ENCODE results near the gene PRRT3. TPM values are rescaled to one million over a fixed set of nuclear protein-coding genes. Genes with fewer than 3 reads are reported as not detected.
A peak's percentile ranks its signal among the peaks of the same experiment; 100 is the strongest.
"Not testable (repeated sequence)": the region's sequence is repeated elsewhere in the genome, so short reads cannot be mapped to it uniquely, and the experiment has no call there.

PRRT3 gene
- polyA plus RNA-seq, 3 donors = 2.8 to 3.5 (median 3.0) TPM

GRCh38 chr3:9948586-9948985 is 3.6 kb downstream of the PRRT3 start:
- no peak for DNase-seq (ENCODE audit: low read depth in 3 of 3, low spot score in 2 of 3)

DNA sequence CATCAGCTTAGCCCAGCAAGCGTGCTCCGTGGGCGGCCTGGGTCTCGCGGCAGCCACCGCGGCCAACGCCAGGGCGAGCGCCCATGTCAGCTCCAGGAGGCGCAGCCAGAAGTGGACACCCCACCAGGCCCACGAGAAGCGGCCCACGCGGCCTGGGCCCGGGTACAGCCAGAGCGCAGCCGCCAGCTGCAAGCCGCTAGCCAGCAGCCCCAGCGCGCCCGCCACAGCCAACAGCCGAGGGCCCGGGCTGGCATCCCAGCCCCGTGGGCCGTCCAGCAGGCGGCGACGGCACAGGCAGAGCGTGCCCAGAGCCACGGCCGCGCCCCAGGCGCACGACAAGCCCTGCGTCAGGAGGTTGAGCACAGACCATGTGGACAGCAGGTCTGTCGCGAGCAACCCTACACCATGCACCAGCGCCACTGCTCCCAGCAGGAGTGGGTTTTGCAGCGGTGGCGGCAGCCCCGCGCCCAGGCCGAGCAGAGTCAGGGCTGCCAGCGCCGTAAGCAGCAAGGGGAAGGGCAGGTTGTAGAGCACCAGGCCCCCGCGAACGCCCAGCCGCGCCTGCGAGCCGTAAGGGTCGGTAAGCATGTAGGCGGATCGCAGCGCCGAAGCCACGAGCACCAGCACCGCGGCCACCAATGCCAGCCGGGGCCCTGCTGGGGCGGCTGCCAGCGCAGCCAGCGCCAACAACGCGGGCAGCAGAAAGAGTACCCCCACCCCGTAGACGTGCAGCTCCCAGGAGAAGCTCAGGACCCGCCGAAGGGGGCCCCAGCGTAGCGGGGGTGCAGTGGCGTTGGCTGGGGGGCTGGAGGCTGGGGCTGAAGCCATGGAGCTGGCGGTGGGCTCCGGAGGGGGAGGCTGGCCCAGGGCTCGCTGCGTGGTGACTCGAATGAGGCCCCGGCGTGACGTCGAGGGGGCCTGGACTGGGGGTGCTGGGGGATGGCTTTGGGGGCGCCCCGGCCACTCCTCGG is 4.9 kb downstream of the PRRT3 start:
- DNase-seq (ENCODE audit: low read depth in 3 of 3, low spot score in 2 of 3) = no peak

GRCh38 chr3:9946112-9947024 is 5.8 kb downstream of the PRRT3 start:
- peak in 2 of 3 donors; percentile 52 to 77 for DNase-seq (ENCODE audit: low read depth in 3 of 3, low spot score in 2 of 3)

DNA sequence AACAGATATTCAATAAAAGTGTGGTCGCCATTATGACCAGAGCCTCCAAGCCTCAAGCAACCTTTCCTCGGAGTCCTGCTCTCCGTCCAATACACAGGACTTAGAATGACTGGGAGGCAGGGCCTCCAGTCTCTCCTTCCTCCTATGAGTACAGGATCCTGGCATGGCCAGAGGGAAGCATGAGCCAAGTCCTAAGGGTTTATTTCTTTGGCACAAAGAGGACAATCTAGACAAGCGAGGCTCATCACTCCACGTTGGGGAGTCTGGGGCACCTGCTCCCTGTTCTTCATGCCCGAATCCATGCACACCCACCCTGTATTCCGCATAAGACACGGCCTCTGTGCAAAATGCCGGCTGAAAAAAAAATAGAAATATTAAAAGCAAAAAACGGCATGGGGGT is 6.8 kb downstream of the PRRT3 start:
- no peak for DNase-seq (ENCODE audit: low read depth in 3 of 3, low spot score in 2 of 3)

- DNase-seq (ENCODE audit: low read depth in 3 of 3, low spot score in 2 of 3) = no peak
Measured at GRCh38 chr3:9944271-9944670, 7.9 kb downstream of the PRRT3 start.

GRCh38 chr3:9942934-9943690 is 9.1 kb downstream of the PRRT3 start:
- no peak for DNase-seq (ENCODE audit: low read depth in 3 of 3, low spot score in 2 of 3)

DNA sequence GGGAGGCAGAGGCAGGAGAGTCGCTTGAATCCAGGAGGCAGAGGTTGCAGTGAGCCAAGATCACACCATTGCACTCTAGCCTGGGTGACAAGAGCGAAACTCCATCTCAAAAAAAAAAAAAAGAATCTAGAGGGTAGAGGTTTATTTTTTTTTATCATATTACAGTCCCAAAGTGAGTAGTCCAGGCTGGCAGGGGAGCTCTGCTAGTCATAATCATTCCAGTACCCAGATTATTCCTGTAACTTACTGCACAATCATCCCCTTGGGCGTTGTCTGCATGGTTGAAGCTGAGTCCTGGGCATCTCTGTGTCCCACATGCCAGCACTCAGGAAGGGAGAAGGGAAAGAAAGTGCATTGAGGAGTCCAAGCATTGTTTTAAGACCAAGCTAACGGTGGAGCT is 10.0 kb downstream of the PRRT3 start:
- DNase-seq (ENCODE audit: low read depth in 3 of 3, low spot score in 2 of 3) = no peak

DNA sequence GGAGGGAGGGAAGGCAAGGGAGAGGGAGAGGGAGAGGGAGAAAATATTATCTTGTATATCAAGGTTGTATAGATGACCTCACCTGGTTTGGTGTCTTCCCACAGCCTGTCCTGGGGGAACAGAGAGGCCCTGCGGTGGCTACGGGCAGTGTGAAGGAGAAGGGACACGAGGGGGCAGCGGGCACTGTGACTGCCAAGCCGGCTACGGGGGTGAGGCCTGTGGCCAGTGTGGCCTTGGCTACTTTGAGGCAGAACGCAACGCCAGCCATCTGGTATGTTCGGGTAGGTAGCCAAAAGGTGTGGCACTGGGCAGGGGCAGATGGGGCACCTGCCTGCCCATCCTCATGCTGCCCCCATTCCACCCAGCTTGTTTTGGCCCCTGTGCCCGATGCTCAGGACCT is 11.5 kb downstream of the PRRT3 start:
- no peak for DNase-seq (ENCODE audit: low read depth in 3 of 3, low spot score in 2 of 3)

DNA sequence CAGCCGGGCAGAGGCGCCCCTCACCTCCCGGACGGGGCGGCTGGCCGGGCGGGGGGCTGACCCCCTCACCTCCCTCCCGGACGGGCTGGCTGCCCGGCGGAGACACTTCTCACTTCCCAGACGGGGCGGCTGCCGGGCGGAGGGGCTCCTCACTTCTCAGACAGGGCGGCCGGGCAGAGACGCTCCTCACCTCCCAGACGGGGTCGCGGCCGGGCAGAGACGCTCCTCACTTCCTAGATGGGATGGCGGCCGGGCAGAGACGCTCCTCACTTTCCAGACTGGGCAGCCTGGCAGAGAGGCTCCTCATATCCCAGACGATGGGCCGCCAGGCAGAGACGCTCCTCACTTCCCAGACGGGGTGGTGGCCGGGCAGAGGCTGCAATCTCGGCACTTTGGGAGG is 12.3 kb downstream of the PRRT3 start:
- not testable (repeated sequence) for DNase-seq (ENCODE audit: low read depth in 3 of 3, low spot score in 2 of 3)

- DNase-seq (ENCODE audit: low read depth in 3 of 3, low spot score in 2 of 3) = no peak
Measured at GRCh38 chr3:9938966-9939365, 13.2 kb downstream of the PRRT3 start.

DNA sequence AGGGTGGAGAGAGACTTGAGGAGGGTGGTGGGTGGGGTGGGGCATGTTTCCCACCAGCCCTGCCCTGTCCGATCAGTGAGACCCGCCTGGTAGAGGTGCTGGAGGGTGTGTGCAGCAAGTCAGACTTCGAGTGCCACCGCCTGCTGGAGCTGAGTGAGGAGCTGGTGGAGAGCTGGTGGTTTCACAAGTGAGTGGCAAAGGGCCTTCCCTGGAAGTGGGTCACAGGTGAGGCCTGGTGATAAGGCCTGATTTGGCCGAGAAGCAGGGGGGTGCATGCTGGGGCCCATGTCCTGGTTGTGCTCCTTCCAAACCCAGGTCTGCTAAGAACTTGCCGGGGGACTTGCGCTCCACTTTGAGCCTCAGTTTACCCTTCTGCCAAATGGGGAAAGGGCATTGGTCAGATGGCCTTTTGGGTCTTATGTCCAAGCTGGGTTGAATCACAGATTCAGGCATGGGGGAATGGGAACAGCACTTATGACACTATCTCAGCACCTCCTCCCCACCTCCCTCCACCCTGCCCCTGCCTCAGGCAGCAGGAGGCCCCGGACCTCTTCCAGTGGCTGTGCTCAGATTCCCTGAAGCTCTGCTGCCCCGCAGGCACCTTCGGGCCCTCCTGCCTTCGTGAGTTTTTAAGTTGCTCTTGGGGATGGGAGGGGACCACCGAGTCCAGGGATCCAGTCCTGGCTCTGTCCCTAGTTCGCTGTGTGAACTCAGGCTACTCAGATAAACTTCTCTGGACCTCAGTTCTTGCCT is 14.5 kb downstream of the PRRT3 start:
- DNase-seq (ENCODE audit: low read depth in 3 of 3, low spot score in 2 of 3) = no peak

DNA sequence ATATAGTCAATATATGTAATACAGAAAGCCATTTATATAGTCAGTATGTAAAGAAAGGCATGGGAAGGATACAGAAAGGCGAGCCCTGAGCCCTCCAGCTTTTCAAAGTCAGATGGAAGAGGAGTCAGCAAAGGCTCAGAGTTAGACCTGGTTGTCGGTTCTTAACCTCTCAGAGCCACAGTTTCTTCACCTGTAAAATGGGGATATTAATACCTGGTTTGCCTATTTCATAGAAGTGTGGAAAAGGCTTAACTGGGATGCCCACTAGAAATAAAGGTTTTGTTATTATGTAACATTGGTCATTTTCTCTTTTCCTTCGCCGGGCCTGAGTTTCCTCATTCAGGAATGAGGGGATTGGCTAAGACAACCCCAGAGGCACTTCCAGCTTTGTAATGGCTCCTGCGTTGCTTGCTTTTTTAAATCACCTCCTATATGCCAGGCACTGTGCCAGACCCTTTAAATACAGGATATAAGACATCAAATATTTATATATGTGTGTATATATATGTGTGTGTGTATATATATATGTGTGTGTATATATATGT is 16.2 kb downstream of the PRRT3 start:
- no peak for DNase-seq (ENCODE audit: low read depth in 3 of 3, low spot score in 2 of 3)

- DNase-seq (ENCODE audit: low read depth in 3 of 3, low spot score in 2 of 3) = no peak
Measured at GRCh38 chr3:9934993-9935392, 17.2 kb downstream of the PRRT3 start.

GRCh38 chr3:9934235-9934621 is 18.0 kb downstream of the PRRT3 start:
- DNase-seq (ENCODE audit: low read depth in 3 of 3, low spot score in 2 of 3) = no peak

- DNase-seq (ENCODE audit: low read depth in 3 of 3, low spot score in 2 of 3) = peak in 1 of 3 donors; percentile 87
Measured at GRCh38 chr3:9933561-9934234, 18.5 kb downstream of the PRRT3 start, which contains the start of gene CRELD1. Gene CRELD1, plus strand, starts transcription at chr3:9933834. Its CDS starts 605 bp downstream, at chr3:9934439.

- DNase-seq (ENCODE audit: low read depth in 3 of 3, low spot score in 2 of 3) = peak in 1 of 3 donors; percentile 63
Measured at GRCh38 chr3:9932843-9933560, 19.2 kb downstream of the PRRT3 start.

DNA sequence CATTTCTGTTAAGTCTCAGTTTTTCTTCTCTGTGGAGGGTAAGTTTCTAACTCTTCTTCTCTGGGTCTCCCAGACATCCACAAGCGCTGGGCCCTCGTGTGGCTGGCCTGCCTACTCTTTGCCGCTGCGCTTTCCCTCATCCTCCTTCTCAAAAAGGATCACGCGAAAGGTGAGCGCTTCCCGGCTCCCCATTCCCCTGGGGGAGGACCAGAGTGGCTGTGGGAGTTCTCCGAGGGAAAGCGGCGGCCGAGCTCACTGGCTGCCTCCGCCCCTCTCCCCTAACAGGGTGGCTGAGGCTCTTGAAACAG is 19.7 kb downstream of the PRRT3 start:
- no peak for DNase-seq (ENCODE audit: low read depth in 3 of 3, low spot score in 2 of 3)

DNA sequence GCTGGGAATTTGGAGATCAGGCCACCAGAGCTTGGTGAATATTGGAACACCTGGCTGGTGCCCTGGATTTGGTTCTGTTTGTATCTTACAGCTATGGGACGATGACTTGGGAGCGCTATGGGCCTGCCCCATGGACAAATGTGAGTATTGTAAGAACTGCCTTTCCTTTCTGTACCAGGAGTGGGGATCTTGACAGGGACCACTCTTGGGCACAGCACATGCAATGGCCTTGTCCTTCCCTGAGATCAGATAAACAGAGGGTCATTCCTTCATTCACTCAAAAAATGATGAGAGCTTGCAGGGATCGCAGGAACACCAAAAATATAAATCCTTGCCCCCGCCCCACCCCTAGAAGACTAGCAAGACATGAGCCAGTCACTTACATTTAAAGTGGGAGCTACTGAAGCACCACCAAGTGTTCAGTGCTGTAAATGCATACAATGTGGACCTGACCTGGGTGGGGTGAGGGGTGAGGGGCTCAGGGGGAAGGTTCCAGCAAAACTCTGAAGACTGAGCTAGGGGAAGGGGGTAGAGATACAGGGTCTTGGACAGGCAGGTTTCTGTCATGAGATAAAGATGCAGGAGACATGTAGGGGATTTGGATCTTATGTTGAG is 21.3 kb downstream of the PRRT3 start:
- no peak for DNase-seq (ENCODE audit: low read depth in 3 of 3, low spot score in 2 of 3)

All from right renal cortex interstitium (tissue), 3 donors.